Subcutaneous adipose tissue (tissue), 4 donors: ENCODE results near the gene GBP1. TPM values are rescaled to one million over a fixed set of nuclear protein-coding genes. Genes with fewer than 3 reads are reported as not detected.

ENCODE experiments used
- total RNA-seq, 4 donors: library from RNA; depleted of rRNA; stranded (reverse); fragments of >200 nt; gene quantifications; one replicate each; pipeline ENCODE4 v1.1.0, GENCODE V29; 2016
- TF ChIP-seq, protein P1 (sequence below): fragments of 450-650 bp; IDR thresholded peaks from one replicate; pipeline ENCODE4 v1.5.1; 2016; ENCODE audit warnings: low read depth, mild to moderate bottlenecking, control low read depth, antibody characterized with exemption, moderate library complexity

GBP1 gene
- total RNA-seq, 4 donors from 2014 or later: 12.9 to 77.8 (median 16.7) TPM

DNA sequence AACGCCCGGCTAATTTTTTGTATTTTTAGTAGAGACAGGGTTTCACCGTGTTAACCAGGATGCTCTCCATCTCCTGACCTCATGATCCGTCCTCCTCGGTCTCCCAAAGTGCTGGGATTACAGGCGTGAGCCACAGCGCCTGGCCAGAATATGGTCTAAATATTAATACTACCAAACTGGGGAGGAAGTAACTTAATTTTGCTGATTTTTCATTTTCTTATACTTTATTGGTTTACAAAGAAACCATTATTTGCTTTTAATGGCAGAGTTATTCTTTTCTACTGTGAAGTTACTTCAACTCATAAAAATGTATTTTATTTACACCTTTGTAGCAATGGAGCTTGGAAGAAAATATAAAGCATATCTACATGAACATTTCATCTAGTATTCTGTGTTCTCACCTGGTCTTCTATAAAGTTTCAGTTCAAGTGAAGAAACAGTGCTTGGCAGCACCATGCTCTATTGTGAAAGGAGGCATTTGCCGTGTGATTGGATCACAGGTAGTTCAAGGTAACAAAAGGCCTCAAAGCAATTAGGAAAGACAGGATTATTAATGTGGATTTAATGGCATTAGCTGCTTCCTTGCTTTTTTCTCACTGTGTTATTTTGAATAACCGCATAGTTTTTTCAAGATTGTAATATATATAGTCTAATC is 13.6 kb downstream of the GBP1 start:
- TF ChIP-seq, protein P1, sequence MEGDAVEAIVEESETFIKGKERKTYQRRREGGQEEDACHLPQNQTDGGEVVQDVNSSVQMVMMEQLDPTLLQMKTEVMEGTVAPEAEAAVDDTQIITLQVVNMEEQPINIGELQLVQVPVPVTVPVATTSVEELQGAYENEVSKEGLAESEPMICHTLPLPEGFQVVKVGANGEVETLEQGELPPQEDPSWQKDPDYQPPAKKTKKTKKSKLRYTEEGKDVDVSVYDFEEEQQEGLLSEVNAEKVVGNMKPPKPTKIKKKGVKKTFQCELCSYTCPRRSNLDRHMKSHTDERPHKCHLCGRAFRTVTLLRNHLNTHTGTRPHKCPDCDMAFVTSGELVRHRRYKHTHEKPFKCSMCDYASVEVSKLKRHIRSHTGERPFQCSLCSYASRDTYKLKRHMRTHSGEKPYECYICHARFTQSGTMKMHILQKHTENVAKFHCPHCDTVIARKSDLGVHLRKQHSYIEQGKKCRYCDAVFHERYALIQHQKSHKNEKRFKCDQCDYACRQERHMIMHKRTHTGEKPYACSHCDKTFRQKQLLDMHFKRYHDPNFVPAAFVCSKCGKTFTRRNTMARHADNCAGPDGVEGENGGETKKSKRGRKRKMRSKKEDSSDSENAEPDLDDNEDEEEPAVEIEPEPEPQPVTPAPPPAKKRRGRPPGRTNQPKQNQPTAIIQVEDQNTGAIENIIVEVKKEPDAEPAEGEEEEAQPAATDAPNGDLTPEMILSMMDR: no peak

- TF ChIP-seq, protein P1: no peak
Measured at GRCh38 chr1:89050649-89051033, 14.4 kb downstream of the GBP1 start.

DNA sequence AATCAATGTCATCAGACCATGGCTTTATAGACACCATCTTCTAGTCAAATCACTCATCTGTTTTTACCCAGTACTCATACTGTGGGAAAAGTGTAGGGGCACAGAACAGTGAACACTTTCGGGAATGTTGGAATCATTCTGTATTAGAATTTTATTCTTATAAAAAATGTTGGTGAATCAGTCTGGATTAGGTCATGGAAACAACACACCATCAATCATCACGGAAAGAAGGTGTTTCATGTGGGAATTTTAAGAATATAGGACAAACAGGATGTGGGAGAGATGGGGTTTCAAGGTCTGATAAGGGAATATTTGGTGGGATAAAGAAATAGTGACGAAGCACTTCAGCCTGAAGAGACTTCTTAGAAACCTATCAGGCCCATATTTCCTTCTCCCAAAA is 17.3 kb downstream of the GBP1 start:
- TF ChIP-seq, protein P1: no peak

- TF ChIP-seq, protein P1: no peak
Measured at GRCh38 chr1:89044970-89045721, 19.9 kb downstream of the GBP1 start.

DNA sequence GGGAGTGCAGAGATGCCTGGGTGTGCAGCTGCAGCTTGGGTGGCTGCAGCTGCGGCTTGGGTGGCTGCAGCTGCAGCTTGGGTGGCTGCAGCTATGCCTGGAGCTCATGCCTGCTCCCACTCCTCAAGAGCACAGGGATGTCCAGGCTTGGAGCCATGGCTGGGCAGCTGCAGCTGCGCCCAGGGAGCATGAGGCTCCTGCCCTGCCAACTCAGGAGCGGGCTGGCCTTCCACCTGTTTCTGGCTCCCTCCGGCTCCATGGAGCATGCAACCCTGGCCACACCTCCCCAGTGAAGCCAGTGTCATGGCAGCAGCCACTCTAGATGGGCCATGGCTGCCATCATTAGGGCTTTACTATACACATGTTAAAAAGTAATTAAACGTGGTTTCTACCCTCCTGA is 21.1 kb downstream of the GBP1 start:
- TF ChIP-seq, protein P1: no peak

DNA sequence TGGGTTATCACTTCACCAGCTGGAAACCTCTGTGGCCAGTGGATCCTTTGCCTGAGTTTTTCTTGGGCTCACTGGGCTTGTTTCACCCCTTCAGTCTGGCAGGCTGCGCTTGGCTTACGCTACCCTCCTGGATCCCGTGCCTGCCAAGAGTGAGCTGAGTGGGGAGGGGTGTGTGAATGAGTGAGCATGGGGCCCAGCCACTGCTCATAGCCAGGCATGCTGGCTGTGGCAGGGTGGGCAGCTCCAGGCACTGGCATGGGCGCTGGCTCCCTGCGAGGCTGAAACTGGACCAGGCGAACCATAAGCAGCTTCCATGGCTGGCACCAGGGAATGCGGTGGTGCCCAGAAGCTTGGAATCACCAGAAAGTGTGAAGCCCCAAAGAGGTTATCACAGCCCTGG is 22.5 kb downstream of the GBP1 start:
- TF ChIP-seq, protein P1: no peak

- TF ChIP-seq, protein P1: no peak
Measured at GRCh38 chr1:89041721-89042120, 23.3 kb downstream of the GBP1 start.
